Type B pancreatic cell (in vitro differentiated cells): Measurements from ENCODE around the gene CLMP. TPM values are rescaled to one million over a fixed set of nuclear protein-coding genes. Genes with fewer than 3 reads are reported as not detected.
"Not testable (repeated sequence)": the region's sequence is repeated elsewhere in the genome, so short reads cannot be mapped to it uniquely, and the experiment has no call there.

ENCODE experiments used
- DNase-seq: peaks from one replicate; pipeline ENCODE4 v3.0.0; 2021; ENCODE audit warnings: mixed read lengths; ENCODE audit not compliant: unreplicated experiment; ENCODE audit errors: extremely low spot score
- H3K27ac Mint-ChIP-seq: 2 replicates; pipeline ENCODE4 v1.8.0; 2021; ENCODE audit warnings: mild to moderate bottlenecking, mixed read lengths
- H3K27me3 Mint-ChIP-seq: 2 replicates; pipeline ENCODE4 v1.8.0; 2021; ENCODE audit warnings: mixed read lengths
- H3K36me3 Mint-ChIP-seq: 2 replicates; pipeline ENCODE4 v1.8.0; 2021; ENCODE audit warnings: mixed read lengths
- H3K4me1 Mint-ChIP-seq: one replicate; pipeline ENCODE4 v1.8.0; 2021; ENCODE audit warnings: mixed read lengths; ENCODE audit not compliant: unreplicated experiment
- H3K4me3 Mint-ChIP-seq: 2 replicates; pipeline ENCODE4 v1.8.0; 2021; ENCODE audit warnings: mild to moderate bottlenecking, mixed read lengths
- H3K9me3 Mint-ChIP-seq: 2 replicates; pipeline ENCODE4 v1.8.0; 2021; ENCODE audit warnings: mixed read lengths
- total RNA-seq: library from RNA; stranded (reverse); gene quantifications from 2 replicates; pipeline ENCODE4 v1.2.1, GENCODE V29; 2021; ENCODE audit warnings: low replicate concordance
- TF ChIP-seq, protein P1 (sequence below): fragments of 200-600 bp; sonication (generic); conservative IDR thresholded peaks from 2 replicates; pipeline ENCODE4 v1.5.0; 2021; ENCODE audit warnings: antibody characterized with exemption, mild to moderate bottlenecking

CLMP gene
- total RNA-seq, 1 donor from 2014 or later = 65.7 TPM

DNA sequence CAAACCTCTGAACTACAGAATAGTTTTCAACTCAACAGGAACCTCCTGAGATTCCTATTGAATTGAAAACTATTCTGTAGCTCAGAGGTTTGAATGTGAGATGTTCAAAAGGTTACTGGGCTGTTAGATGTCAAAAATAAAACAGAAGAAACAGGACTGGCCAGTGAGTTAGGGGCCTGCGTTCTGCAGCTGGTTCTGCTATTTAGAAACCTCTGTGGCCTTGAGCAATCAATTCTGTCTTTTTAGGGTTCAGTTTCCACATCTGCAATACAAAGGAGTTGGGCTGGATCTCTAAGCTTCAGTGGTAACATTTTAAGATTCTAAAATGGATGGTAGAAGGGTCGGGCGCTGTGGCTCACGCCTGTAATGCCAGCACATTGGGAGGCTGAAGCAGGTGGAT lies 55.8 kb downstream of the CLMP start:
- Mint-ChIP-seq H3K36me3 (peaks cover 4% of the 10 kb centered on the region), H3K4me1 (peaks cover 22% of the 10 kb centered on the region), H3K27ac (no peak overlapping the region), H3K27me3 (no peaks in the 10 kb centered on the region), H3K9me3 (no peaks in the 10 kb centered on the region), H3K4me3 (no peak overlapping the region)
- no peak for DNase-seq
- TF ChIP-seq, protein P1, sequence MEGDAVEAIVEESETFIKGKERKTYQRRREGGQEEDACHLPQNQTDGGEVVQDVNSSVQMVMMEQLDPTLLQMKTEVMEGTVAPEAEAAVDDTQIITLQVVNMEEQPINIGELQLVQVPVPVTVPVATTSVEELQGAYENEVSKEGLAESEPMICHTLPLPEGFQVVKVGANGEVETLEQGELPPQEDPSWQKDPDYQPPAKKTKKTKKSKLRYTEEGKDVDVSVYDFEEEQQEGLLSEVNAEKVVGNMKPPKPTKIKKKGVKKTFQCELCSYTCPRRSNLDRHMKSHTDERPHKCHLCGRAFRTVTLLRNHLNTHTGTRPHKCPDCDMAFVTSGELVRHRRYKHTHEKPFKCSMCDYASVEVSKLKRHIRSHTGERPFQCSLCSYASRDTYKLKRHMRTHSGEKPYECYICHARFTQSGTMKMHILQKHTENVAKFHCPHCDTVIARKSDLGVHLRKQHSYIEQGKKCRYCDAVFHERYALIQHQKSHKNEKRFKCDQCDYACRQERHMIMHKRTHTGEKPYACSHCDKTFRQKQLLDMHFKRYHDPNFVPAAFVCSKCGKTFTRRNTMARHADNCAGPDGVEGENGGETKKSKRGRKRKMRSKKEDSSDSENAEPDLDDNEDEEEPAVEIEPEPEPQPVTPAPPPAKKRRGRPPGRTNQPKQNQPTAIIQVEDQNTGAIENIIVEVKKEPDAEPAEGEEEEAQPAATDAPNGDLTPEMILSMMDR = no peak

DNA sequence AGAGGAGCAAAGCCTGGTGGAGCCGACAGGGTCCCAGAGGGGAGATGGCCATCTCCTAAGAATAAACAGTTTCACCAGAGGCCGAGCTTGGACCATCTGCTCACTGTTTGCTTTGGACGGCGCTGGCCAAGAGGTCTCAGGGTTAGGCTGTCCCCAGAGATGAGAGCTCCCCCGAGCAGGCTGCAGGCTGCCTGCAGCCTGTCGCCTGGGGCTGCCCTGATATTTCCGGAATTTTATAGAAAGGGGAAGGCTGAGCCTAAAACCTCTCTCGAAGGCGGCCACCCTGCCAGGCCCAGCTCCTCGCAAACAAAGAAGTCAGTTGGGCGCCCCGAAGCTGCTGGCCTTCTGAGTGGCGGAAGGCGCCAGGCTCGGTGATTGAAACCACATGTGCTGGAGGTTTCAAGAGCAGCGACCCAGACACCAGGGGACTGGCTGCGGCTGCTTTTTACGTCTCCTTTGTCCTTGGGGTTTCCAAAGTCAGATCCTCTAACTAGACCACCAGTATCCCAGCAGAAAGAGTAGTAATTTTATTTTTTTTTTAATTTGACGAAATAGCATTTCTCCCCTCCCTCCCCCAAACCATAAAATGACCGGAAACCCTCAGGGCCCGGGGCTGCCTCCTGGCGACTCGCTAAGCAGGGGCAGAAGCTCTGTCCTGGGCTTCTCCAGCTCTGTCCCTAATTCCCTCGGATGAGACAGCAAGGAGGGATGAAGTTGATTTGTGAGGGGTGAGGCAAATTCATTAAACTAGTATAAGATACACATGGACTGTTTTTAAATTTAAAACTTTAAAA lies 57.4 kb downstream of the CLMP start:
- peak; percentile 81 for DNase-seq
- Mint-ChIP-seq H3K4me3 (peak overlapping the region; percentile 79), H3K4me1 (peaks cover 31% of the 10 kb centered on the region), H3K27me3 (no peaks in the 10 kb centered on the region), H3K9me3 (no peaks in the 10 kb centered on the region), H3K36me3 (peaks cover 4% of the 10 kb centered on the region), H3K27ac (peak overlapping the region; percentile 86)
- TF ChIP-seq, protein P1 = no peak

DNA sequence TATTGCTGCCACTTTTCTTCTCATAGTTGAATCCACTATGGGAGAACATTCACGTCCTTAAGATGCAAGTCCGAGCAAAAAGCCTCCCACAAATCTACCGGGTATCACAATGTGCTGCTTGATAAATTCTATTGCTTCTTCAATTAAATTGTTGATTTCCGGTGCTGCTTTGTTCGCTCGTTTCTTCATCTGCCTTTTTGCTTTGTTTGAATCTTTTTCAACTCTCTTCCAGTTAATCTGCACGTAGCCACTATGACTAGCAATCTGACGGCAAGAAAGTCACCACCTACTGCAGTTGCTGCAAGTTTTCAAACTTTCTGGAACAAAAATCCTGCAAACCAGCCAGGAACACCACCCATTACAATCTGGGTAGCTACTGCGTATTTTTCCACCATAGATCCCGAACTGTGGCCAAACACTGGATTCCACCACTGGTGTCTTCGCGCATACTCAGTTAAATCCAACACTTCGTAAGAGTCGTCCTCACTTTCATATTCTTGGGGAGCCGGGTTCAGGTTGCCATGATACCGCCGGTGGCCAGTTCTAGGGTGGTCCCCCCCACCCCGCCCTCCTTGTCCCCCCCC lies 59.1 kb downstream of the CLMP start:
- Mint-ChIP-seq H3K27ac (no peak overlapping the region), H3K4me1 (peaks cover 28% of the 10 kb centered on the region), H3K9me3 (no peaks in the 10 kb centered on the region), H3K4me3 (no peak overlapping the region), H3K36me3 (no peaks in the 10 kb centered on the region), H3K27me3 (no peaks in the 10 kb centered on the region)
- TF ChIP-seq, protein P1 = no peak
- no peak for DNase-seq

DNA sequence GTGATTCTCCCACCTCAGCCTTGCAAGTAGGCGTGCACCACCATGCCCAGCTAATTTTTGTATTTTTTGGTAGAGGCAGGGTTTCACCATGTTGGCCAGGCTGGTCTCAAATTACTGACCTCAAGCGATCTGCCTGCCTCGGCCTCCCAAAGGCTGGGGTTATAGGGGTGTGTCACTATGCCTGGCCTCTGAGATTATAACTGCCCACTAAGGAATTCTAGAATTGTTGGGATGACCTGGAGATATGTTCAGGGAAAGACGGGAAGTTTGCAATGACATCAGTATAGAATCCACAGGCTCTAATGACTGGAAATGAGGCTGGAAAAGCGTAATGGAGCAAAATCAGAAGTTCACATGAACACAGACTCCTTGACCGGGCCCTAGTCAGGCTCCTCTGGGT lies 62.2 kb downstream of the CLMP start:
- Mint-ChIP-seq H3K27me3 (no peaks in the 10 kb centered on the region), H3K4me1 (peaks cover 30% of the 10 kb centered on the region), H3K27ac (no peak overlapping the region), H3K36me3 (no peaks in the 10 kb centered on the region), H3K9me3 (no peaks in the 10 kb centered on the region), H3K4me3 (no peak overlapping the region)
- no peak for DNase-seq
- TF ChIP-seq, protein P1 = no peak

DNA sequence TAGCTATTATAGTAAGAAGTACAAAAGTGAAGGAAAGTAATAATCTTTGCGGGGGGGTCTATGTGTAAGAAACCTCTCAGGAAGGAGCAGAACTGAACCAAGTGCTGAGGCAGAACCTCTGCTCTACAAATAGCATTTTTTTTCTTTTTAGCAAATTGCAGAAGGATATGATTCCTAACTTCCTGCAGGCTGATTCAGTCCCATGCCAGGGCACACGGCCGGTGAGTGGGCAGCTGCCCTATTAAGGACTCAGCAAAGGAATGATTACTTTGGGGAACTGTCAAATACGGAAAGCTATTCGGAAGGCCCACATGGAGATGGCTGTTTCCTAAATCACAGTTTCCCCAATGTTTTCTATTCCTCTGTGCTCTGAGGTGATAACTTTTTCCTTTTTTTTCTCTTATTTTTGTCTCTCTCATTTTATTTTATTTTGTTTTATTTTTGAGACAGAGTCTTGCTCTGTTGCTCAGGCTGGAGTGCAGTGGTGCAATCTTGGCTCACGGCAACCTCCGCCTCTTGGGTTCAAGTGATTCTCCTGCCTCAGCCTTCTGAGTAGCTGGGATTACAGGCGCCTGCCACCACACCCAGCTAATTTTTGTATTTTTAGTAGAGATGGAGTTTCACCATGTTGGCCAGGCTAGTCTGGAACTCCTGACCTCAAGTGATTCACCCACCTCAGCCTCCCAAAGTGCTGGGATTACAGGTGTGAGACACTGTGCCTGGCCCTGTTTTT lies 62.8 kb downstream of the CLMP start:
- H3K36me3 Mint-ChIP-seq, H3K9me3 Mint-ChIP-seq, H3K27ac Mint-ChIP-seq, DNase-seq, H3K27me3 Mint-ChIP-seq, H3K4me3 Mint-ChIP-seq: not testable (repeated sequence)
- H3K4me1 Mint-ChIP-seq = peaks cover 23% of the 10 kb centered on the region

DNA sequence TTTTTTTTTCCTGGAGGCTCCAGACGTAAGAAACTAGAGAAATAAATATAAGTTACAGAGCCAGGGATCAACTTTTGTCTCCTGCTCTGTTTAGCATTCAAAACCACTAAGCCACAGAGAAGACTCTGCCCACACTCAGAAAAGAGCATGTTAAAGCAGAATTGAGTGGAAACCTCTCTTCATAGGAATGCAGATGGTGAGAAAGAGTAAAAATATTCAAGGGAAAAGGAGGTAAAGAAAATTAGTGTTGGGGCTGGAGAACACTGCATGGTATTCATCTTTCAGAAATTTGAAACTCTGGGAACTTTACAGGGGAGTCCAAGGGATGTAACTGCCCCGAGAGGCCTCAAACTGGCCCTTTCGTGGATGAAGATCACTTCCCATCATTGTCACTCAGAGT lies 65.1 kb downstream of the CLMP start:
- H3K4me1 Mint-ChIP-seq = peaks cover 25% of the 10 kb centered on the region
- DNase-seq = no peak
- peak overlapping the region; percentile 30 for H3K4me3 Mint-ChIP-seq
- H3K27ac Mint-ChIP-seq = peak overlapping the region; percentile 1
- no peaks in the 10 kb centered on the region for H3K9me3 Mint-ChIP-seq
- TF ChIP-seq, protein P1 = no peak
- peaks cover 3% of the 10 kb centered on the region for H3K27me3 Mint-ChIP-seq
- peaks cover 5% of the 10 kb centered on the region for H3K36me3 Mint-ChIP-seq
